HCT116 (cell line): ENCODE data around the gene PLEKHA5. TPM values are rescaled to one million over a fixed set of nuclear protein-coding genes. Genes with fewer than 3 reads are reported as not detected.

ENCODE experiments used
- ATAC-seq: fragments of 200-7000 bp; cut with Tn5 transposase; 2 replicates; pipeline ENCODE4 v1.9.1; 2020; ENCODE audit warnings: mild to moderate bottlenecking, moderate library complexity
- BruUV-seq: library from RNA; stranded (reverse); fragments of 400-500 nt; replicated peaks from 2 replicates; lab custom pipeline; 2021; lab: Mats Ljungman, UMichigan
- CTCF ChIA-PET: fragments of 300-600 bp; sonication (Branson Sonifier 250); formaldehyde crosslinking; loops from one replicate; lab custom pipeline; 2021; ENCODE audit warnings: antibody characterized with exemption; lab: Charles Lee
- POLR2A ChIA-PET: fragments of 300-600, 350-600 bp; sonication (Branson Sonifier 250); formaldehyde crosslinking; loops from one replicate; lab custom pipeline; 2021; ENCODE audit warnings: antibody characterized with exemption; lab: Charles Lee
- RAD21 ChIA-PET, 2 experiments: fragments of 300-600 bp; sonication (Branson Sonifier 250); formaldehyde crosslinking; loops; one replicate each; lab custom pipeline; 2023; ENCODE audit warnings: low total read pairs in 2 of 2; ENCODE audit not compliant: uncharacterized antibody in 2 of 2, unreplicated experiment in 2 of 2, low non-redundant PET in 1 of 2; lab: Charles Lee
- DNase-seq: peaks from one replicate; pipeline ENCODE4 v3.0.0-alpha.2; 2010; ENCODE audit warnings: low read depth, low spot score
- H2AFZ ChIP-seq: fragments of 200-600 bp; shearing (Covaris generic), sonication (generic); 2 replicates; pipeline ENCODE4 v1.6.1; 2017; ENCODE audit warnings: low read depth, mixed run types, mixed read lengths, antibody characterized with exemption, low read length; ENCODE audit not compliant: poor library complexity, severe bottlenecking
- H3K27ac ChIP-seq: 2 replicates; pipeline ENCODE4 v1.5.1; 2012; ENCODE audit warnings: low read depth, low read length
- H3K27me3 ChIP-seq: fragments of 200-600 bp; sonication (generic); 2 replicates; pipeline ENCODE4 v1.6.1; 2016; ENCODE audit warnings: mixed run types, low read length, mixed read lengths; ENCODE audit not compliant: insufficient read depth
- H3K36me3 ChIP-seq, 2 experiments: fragments of 200-500 bp in 1 of 2; fragments of 200-600 bp in 1 of 2; sonication (Bioruptor generic) in 1 of 2; sonication (generic) in 1 of 2; 2 replicates each; pipeline versions ENCODE4 v1.5.1 to v1.6.1; 2014 to 2016; ENCODE audit warnings: low read length in 2 of 2, inconsistent platforms in 1 of 2, mixed read lengths in 1 of 2, mixed run types in 1 of 2; ENCODE audit not compliant: insufficient read depth in 2 of 2, control insufficient read depth in 1 of 2
- H3K4me1 ChIP-seq, 2 experiments: fragments of 200-600 bp in 1 of 2; sonication (generic) in 1 of 2; 2 replicates each; pipeline versions ENCODE4 v1.5.1 to v1.6.1; 2012 to 2017; ENCODE audit warnings: low read length in 2 of 2, inconsistent platforms in 1 of 2, mild to moderate bottlenecking in 1 of 2, mixed read lengths in 1 of 2, mixed run types in 1 of 2, moderate library complexity in 1 of 2; ENCODE audit not compliant: insufficient read depth in 2 of 2, control insufficient read depth in 1 of 2
- H3K4me2 ChIP-seq: fragments of 200-600 bp; sonication (generic); 2 replicates; pipeline ENCODE4 v1.6.1; 2017; ENCODE audit warnings: mixed run types, low read length, mixed read lengths
- H3K4me3 ChIP-seq, 2 experiments: fragments of 200-600 bp in 1 of 2; sonication (generic) in 1 of 2; replicated peaks in 1 of 2; 2 replicates each; pipeline ENCODE4 v1.5.1; 2011 to 2016; ENCODE audit warnings: low read length in 2 of 2, control low read depth in 1 of 2, low read depth in 1 of 2, mild to moderate bottlenecking in 1 of 2, mixed read lengths in 1 of 2, mixed run types in 1 of 2
- H3K79me2 ChIP-seq: fragments of 200-600 bp; sonication (generic); 2 replicates; pipeline ENCODE4 v1.6.1; 2017; ENCODE audit warnings: mild to moderate bottlenecking, mixed run types, low read length, moderate library complexity, mixed read lengths; ENCODE audit not compliant: insufficient read depth
- H3K9ac ChIP-seq: fragments of 200-600 bp; sonication (generic); 2 replicates; pipeline ENCODE4 v1.6.1; 2016; ENCODE audit warnings: low read length, mixed read lengths
- H3K9me2 ChIP-seq: fragments of 200-600 bp; sonication (generic), shearing (Covaris generic); 2 replicates; pipeline ENCODE4 v1.6.1; 2017; ENCODE audit warnings: mixed run types, mild to moderate bottlenecking, moderate library complexity; ENCODE audit not compliant: insufficient read depth
- H3K9me3 ChIP-seq, 2 experiments: fragments of 200-500 bp in 1 of 2; fragments of 200-600 bp in 1 of 2; sonication (Bioruptor generic) in 1 of 2; sonication (generic) in 1 of 2; 2 replicates each; pipeline ENCODE4 v1.6.1; 2014 to 2017; ENCODE audit warnings: low read length in 2 of 2, mixed read lengths in 2 of 2, inconsistent platforms in 1 of 2, low read depth in 1 of 2, mild to moderate bottlenecking in 1 of 2, mixed run types in 1 of 2, moderate library complexity in 1 of 2; ENCODE audit not compliant: control insufficient read depth in 1 of 2, insufficient read depth in 1 of 2
- H4K20me1 ChIP-seq: fragments of 200-600 bp; sonication (generic), shearing (Covaris generic); 2 replicates; pipeline ENCODE4 v1.6.1; 2017; ENCODE audit warnings: mixed run types, mild to moderate bottlenecking, moderate library complexity; ENCODE audit not compliant: insufficient read depth
- CEBPB ChIP-seq: IDR thresholded peaks from 2 replicates; pipeline ENCODE4 v1.6.1; 2012; ENCODE audit warnings: low read depth
- EGR1 ChIP-seq: IDR thresholded peaks from 2 replicates; pipeline ENCODE4 v1.6.1; 2012; ENCODE audit warnings: low read depth
- MAX ChIP-seq: IDR thresholded peaks from 2 replicates; pipeline ENCODE4 v1.6.1; 2012
- POLR2A ChIP-seq: IDR thresholded peaks from 2 replicates; pipeline ENCODE4 v1.7.0; 2011; ENCODE audit warnings: borderline replicate concordance; ENCODE audit not compliant: insufficient read depth, insufficient read length; ENCODE audit errors: extremely low read depth
- POLR2AphosphoS5 ChIP-seq: IDR thresholded peaks from 2 replicates; pipeline ENCODE4 v1.6.1; 2011; ENCODE audit warnings: mild to moderate bottlenecking, low read depth, low read length, moderate library complexity
- SRF ChIP-seq: IDR thresholded peaks from 2 replicates; pipeline ENCODE4 v1.6.1; 2012; ENCODE audit warnings: low read depth
- TCF7L2 ChIP-seq: IDR thresholded peaks from 2 replicates; pipeline ENCODE4 v1.7.0; 2011; ENCODE audit warnings: borderline replicate concordance, inconsistent platforms; ENCODE audit not compliant: insufficient read depth, insufficient read length; ENCODE audit errors: extremely low read depth
- YY1 ChIP-seq: IDR thresholded peaks from 2 replicates; pipeline ENCODE4 v1.6.1; 2011; ENCODE audit warnings: low read length, low read depth, moderate library complexity, mild to moderate bottlenecking; ENCODE audit not compliant: insufficient replicate concordance; ENCODE audit errors: extremely low read depth
- ZFX ChIP-seq: fragments of 450-650 bp; IDR thresholded peaks from 2 replicates; pipeline ENCODE4 v1.6.1; 2017
- ZNF274 ChIP-seq: fragments of 200-500 bp; sonication (Bioruptor generic); IDR thresholded peaks from 2 replicates; pipeline ENCODE4 v1.6.1; 2014; ENCODE audit warnings: mild to moderate bottlenecking, low read depth, low read length, inconsistent platforms
- intact Hi-C: fragments of 100-400 bp; cut with micrococcal nuclease; formaldehyde crosslinking; loops from 2 replicates; pipeline ENCODE4 v1.10.0; 2022
- total RNA-seq: library from RNA; stranded (reverse); gene quantifications from one replicate; pipeline ENCODE4 v1.2.1, GENCODE V29; 2021; ENCODE audit not compliant: unreplicated experiment
- TF ChIP-seq, protein P1 (sequence below): IDR thresholded peaks from 2 replicates; pipeline ENCODE4 v1.6.1; 2012; ENCODE audit warnings: low read depth
- TF ChIP-seq, protein P2 (sequence below): IDR thresholded peaks from 2 replicates; pipeline ENCODE4 v1.6.1; 2012

PLEKHA5 gene
- total RNA-seq, 1 experiment from 2014 or later: 18.9 TPM

DNA sequence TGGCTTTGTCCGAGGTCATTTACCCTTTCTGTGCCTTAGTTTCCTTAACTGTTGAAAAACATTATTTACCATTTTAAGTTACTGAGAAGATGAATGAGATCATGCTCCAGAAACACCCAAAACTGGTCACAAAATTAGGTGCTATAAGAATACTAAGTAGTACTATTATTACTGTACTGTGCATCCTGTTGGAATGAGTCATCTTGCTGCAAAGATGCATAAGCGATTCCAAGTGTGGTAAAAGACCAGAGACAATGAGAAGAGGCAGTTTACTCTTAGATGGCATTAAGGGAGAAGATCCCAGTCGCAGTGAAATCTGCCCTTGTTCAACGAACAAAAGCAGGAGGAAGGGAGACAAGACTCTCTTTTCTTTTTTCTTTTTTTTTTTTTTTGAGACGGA is 4.2 kb upstream of the PLEKHA5 start:
- Histone ChIP-seq H3K27me3 (no peaks in the 10 kb centered on the region), H2AFZ (no peak overlapping the region), H3K27ac (no peak overlapping the region), H3K9ac (no peak overlapping the region), H3K4me3 (no peak overlapping the region), H3K36me3 (no peaks in the 10 kb centered on the region), H3K4me2 (no peak overlapping the region), H3K4me1 (peaks cover 0 to 7% of the 10 kb centered on the region in 2 experiments; a peak in 2 of 4 replicates), H3K9me3 (peaks cover 3% of the 10 kb centered on the region in 2 experiments; a peak in 1 of 4 replicates), H4K20me1 (no peaks in the 10 kb centered on the region), H3K9me2 (no peaks in the 10 kb centered on the region), H3K79me2 (peaks cover 1% of the 10 kb centered on the region; the same call in 1 of the 2 replicates)
- POLR2A ChIA-PET: no interaction called here
- intact Hi-C loops: no loop called here
- TF ChIP-seq POLR2A (no peak), SRF (no peak), EGR1 (no peak), CEBPB (no peak), ZFX (no peak), YY1 (no peak), POLR2AphosphoS5 (no peak), ZNF274 (no peak), TCF7L2 (no peak), MAX (no peak)
- TF ChIP-seq, protein P1, sequence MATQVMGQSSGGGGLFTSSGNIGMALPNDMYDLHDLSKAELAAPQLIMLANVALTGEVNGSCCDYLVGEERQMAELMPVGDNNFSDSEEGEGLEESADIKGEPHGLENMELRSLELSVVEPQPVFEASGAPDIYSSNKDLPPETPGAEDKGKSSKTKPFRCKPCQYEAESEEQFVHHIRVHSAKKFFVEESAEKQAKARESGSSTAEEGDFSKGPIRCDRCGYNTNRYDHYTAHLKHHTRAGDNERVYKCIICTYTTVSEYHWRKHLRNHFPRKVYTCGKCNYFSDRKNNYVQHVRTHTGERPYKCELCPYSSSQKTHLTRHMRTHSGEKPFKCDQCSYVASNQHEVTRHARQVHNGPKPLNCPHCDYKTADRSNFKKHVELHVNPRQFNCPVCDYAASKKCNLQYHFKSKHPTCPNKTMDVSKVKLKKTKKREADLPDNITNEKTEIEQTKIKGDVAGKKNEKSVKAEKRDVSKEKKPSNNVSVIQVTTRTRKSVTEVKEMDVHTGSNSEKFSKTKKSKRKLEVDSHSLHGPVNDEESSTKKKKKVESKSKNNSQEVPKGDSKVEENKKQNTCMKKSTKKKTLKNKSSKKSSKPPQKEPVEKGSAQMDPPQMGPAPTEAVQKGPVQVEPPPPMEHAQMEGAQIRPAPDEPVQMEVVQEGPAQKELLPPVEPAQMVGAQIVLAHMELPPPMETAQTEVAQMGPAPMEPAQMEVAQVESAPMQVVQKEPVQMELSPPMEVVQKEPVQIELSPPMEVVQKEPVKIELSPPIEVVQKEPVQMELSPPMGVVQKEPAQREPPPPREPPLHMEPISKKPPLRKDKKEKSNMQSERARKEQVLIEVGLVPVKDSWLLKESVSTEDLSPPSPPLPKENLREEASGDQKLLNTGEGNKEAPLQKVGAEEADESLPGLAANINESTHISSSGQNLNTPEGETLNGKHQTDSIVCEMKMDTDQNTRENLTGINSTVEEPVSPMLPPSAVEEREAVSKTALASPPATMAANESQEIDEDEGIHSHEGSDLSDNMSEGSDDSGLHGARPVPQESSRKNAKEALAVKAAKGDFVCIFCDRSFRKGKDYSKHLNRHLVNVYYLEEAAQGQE: no peak
- TF ChIP-seq, protein P2, sequence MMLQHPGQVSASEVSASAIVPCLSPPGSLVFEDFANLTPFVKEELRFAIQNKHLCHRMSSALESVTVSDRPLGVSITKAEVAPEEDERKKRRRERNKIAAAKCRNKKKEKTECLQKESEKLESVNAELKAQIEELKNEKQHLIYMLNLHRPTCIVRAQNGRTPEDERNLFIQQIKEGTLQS: no peak
- ATAC-seq (no peak), DNase-seq (no peak)
- RAD21 ChIA-PET: no interaction called here
- no TSS peak for BruUV-seq
- CTCF ChIA-PET: no interaction called here
